ENCODE measurements around the gene RAB27A. TPM values are rescaled to one million over a fixed set of nuclear protein-coding genes. Genes with fewer than 3 reads are reported as not detected.

RAB27A gene
- total and polyA plus RNA-seq, 10 of the 15 experiments (the other 5 are each of a cell fraction or from before 2014, with no cell fraction given) = 13.3 to 139 (median 35.2) TPM

DNA sequence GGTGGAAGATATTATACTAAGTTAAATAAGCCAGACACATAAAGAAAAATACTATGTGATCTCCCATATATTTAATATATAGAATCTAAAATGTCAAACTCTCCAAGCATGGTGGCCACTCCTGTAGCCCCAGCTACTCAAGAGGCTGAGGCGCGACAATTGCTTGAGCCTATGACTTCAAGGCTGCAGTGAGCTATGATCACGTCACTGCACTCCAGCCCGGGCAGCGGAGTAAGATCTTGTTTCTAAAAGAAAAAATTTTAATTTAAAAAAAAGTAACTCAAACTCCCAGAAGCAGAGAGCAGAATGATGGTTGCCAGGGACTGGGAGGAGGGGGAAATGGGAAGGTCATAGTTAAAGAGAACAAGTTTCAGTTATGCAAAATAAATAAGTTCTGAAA lies 13.3 kb downstream of the RAB27A start:
- POLR2A ChIA-PET = interaction anchor here (1.0 to 2.0 kb wide), 5 partner anchors 9 to 59 kb away, joined by 3 to 9 read pairs (median 4); no protein-coding TSS in a partner anchor
- Histone ChIP-seq H4K20me1 (ENCODE audit: control insufficient read depth, insufficient read depth) (no peaks in the 10 kb centered on the region), H3K27ac (ENCODE audit: control insufficient read depth, insufficient read depth) (no peak overlapping the region), H3K9me3 (replicated peaks; ENCODE audit: control insufficient read depth, insufficient read depth, low read length) (no peaks in the 10 kb centered on the region; the same call in 2 of the 3 replicates), H3K4me2 (ENCODE audit: control insufficient read depth, insufficient read depth) (no peak overlapping the region; the same call in 1 of the 2 replicates), H3K4me3 (no peak overlapping the region; the same call in 1 of the 2 replicates), H3K4me1 (ENCODE audit: control insufficient read depth, insufficient read depth, low read length) (peaks cover 33% of the 10 kb centered on the region), H3K36me3 (ENCODE audit: control insufficient read depth in 2 of 2, insufficient read depth in 2 of 2, low read length in 1 of 2) (no peaks in the 10 kb centered on the region), H2AFZ (ENCODE audit: control insufficient read depth, low read depth, low read length) (no peak overlapping the region), H3K27me3 (replicated peaks in 1 of 2; ENCODE audit: control insufficient read depth in 2 of 2, insufficient read depth in 2 of 2, low read length in 1 of 2) (no peaks in the 10 kb centered on the region), H3K79me2 (ENCODE audit: control insufficient read depth, insufficient read depth, low read length) (peaks cover 6% of the 10 kb centered on the region), H3K9ac (ENCODE audit: control insufficient read depth, insufficient read depth, low read length) (no peak overlapping the region)
- CTCF ChIA-PET = interaction anchor here (0.6 to 2.3 kb wide), 5 partner anchors 9 to 58 kb away, joined by 3 to 11 read pairs (median 7); no protein-coding TSS in a partner anchor
- ATAC-seq = no peak; the same call in 2 of the 3 replicates
- SMC1A ChIA-PET (ENCODE audit: uncharacterized antibody, unreplicated experiment) = interaction anchor here (0.7 to 11.6 kb wide), 11 partner anchors 9 to 1297 kb away, joined by 3 to 110 read pairs (median 8); partner anchors contain the start of genes PIGB and PIGBOS1
- no peak for DNase-seq (ENCODE audit: low read depth, low spot score)
- intact Hi-C loops (cut with micrococcal nuclease; ENCODE audit: unreplicated experiment) = no loop called here
- 84% methylated on average over 5 of the region's 5 CpGs for WGBS (ENCODE audit: insufficient coverage, insufficient replicate concordance, low lambda C conversion rate, missing lambda C conversion rate)
- in situ Hi-C loops (cut with MboI) = no loop called here
- no TSS peak for BruUV-seq (replicated peaks)
- no peak for TF ChIP-seq CHD2 (IDR thresholded peaks at IDR 0.05; ENCODE audit: borderline replicate concordance, low read depth, low read length)
- no peak for TF ChIP-seq PAX5 (IDR thresholded peaks at IDR 0.05; ENCODE audit: borderline replicate concordance, low read depth, low read length)
- TF ChIP-seq NBN (IDR thresholded peaks at IDR 0.05) = no peak
- TF ChIP-seq MEF2A (IDR thresholded peaks at IDR 0.05; ENCODE audit: insufficient read depth, low read depth, low read length) = no peak
- TF ChIP-seq POU2F2 (IDR thresholded peaks at IDR 0.05; ENCODE audit: borderline replicate concordance, low read depth, low read length) = no peak
- TF ChIP-seq, protein P1, sequence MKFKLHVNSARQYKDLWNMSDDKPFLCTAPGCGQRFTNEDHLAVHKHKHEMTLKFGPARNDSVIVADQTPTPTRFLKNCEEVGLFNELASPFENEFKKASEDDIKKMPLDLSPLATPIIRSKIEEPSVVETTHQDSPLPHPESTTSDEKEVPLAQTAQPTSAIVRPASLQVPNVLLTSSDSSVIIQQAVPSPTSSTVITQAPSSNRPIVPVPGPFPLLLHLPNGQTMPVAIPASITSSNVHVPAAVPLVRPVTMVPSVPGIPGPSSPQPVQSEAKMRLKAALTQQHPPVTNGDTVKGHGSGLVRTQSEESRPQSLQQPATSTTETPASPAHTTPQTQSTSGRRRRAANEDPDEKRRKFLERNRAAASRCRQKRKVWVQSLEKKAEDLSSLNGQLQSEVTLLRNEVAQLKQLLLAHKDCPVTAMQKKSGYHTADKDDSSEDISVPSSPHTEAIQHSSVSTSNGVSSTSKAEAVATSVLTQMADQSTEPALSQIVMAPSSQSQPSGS (IDR thresholded peaks at IDR 0.05; ENCODE audit: low read length) = no peak
- no peak for TF ChIP-seq SPI1 (IDR thresholded peaks at IDR 0.05; ENCODE audit: borderline replicate concordance, insufficient read depth, low read depth, low read length)
- TF ChIP-seq IKZF1 (conservative IDR thresholded peaks at IDR 0.05) = no peak
- TF ChIP-seq SIX5 (IDR thresholded peaks at IDR 0.05; ENCODE audit: low read depth, low read length, severe bottlenecking) = no peak
- TF ChIP-seq, protein P2, sequence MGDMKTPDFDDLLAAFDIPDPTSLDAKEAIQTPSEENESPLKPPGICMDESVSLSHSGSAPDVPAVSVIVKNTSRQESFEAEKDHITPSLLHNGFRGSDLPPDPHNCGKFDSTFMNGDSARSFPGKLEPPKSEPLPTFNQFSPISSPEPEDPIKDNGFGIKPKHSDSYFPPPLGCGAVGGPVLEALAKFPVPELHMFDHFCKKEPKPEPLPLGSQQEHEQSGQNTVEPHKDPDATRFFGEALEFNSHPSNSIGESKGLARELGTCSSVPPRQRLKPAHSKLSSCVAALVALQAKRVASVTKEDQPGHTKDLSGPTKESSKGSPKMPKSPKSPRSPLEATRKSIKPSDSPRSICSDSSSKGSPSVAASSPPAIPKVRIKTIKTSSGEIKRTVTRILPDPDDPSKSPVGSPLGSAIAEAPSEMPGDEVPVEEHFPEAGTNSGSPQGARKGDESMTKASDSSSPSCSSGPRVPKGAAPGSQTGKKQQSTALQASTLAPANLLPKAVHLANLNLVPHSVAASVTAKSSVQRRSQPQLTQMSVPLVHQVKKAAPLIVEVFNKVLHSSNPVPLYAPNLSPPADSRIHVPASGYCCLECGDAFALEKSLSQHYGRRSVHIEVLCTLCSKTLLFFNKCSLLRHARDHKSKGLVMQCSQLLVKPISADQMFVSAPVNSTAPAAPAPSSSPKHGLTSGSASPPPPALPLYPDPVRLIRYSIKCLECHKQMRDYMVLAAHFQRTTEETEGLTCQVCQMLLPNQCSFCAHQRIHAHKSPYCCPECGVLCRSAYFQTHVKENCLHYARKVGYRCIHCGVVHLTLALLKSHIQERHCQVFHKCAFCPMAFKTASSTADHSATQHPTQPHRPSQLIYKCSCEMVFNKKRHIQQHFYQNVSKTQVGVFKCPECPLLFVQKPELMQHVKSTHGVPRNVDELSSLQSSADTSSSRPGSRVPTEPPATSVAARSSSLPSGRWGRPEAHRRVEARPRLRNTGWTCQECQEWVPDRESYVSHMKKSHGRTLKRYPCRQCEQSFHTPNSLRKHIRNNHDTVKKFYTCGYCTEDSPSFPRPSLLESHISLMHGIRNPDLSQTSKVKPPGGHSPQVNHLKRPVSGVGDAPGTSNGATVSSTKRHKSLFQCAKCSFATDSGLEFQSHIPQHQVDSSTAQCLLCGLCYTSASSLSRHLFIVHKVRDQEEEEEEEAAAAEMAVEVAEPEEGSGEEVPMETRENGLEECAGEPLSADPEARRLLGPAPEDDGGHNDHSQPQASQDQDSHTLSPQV (IDR thresholded peaks at IDR 0.05) = no peak
- TF ChIP-seq, protein P3, sequence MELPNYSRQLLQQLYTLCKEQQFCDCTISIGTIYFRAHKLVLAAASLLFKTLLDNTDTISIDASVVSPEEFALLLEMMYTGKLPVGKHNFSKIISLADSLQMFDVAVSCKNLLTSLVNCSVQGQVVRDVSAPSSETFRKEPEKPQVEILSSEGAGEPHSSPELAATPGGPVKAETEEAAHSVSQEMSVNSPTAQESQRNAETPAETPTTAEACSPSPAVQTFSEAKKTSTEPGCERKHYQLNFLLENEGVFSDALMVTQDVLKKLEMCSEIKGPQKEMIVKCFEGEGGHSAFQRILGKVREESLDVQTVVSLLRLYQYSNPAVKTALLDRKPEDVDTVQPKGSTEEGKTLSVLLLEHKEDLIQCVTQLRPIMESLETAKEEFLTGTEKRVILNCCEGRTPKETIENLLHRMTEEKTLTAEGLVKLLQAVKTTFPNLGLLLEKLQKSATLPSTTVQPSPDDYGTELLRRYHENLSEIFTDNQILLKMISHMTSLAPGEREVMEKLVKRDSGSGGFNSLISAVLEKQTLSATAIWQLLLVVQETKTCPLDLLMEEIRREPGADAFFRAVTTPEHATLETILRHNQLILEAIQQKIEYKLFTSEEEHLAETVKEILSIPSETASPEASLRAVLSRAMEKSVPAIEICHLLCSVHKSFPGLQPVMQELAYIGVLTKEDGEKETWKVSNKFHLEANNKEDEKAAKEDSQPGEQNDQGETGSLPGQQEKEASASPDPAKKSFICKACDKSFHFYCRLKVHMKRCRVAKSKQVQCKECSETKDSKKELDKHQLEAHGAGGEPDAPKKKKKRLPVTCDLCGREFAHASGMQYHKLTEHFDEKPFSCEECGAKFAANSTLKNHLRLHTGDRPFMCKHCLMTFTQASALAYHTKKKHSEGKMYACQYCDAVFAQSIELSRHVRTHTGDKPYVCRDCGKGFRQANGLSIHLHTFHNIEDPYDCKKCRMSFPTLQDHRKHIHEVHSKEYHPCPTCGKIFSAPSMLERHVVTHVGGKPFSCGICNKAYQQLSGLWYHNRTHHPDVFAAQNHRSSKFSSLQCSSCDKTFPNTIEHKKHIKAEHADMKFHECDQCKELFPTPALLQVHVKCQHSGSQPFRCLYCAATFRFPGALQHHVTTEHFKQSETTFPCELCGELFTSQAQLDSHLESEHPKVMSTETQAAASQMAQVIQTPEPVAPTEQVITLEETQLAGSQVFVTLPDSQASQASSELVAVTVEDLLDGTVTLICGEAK (IDR thresholded peaks at IDR 0.05; ENCODE audit: borderline replicate concordance) = no peak
- FAIRE-seq = no peak
- RAD21 ChIA-PET (ENCODE audit: unreplicated experiment) = interaction anchor here (0.7 to 3.4 kb wide), 9 partner anchors 9 to 163 kb away, joined by 3 to 20 read pairs (median 7); partner anchors contain the start of genes PIGB and PIGBOS1
